HepG2 (cell line): Measurements from ENCODE around the gene RAB3D. TPM values are rescaled to one million over a fixed set of nuclear protein-coding genes. Genes with fewer than 3 reads are reported as not detected.

Experiments
- ATAC-seq: fragments of 200-7000 bp; cut with Tn5 transposase; 3 replicates; pipeline ENCODE4 v1.9.1; 2020; ENCODE audit warnings: mild to moderate bottlenecking, moderate library complexity
- BruUV-seq: library from RNA; stranded (reverse); fragments of 400-500 nt; replicated peaks from 2 replicates; lab custom pipeline; 2021; lab: Mats Ljungman, UMichigan
- CTCF ChIA-PET: fragments of 300-600 bp; formaldehyde crosslinking; extraction: SDS; loops from one replicate; lab custom pipeline; 2021; ENCODE audit warnings: low total read pairs, inconsistent platforms, low intra/inter-chr PET ratio; lab: Yijun Ruan, JAX
- POLR2A ChIA-PET: fragments of 350-600 bp; sonication (Branson Sonifier 250); formaldehyde crosslinking; loops from one replicate; lab custom pipeline; 2020; ENCODE audit warnings: antibody characterized with exemption, inconsistent platforms; lab: Yijun Ruan, JAX
- DNase-seq: peaks from one replicate; pipeline ENCODE4 v3.0.0-alpha.2; 2015; ENCODE audit warnings: low spot score
- FAIRE-seq: peaks from 3 replicates; lab custom pipeline; 2011; peaks lifted over from hg19 to GRCh38; lab: Jason Lieb, UNC
- H2AFZ ChIP-seq: one replicate; pipeline ENCODE4 v1.6.1; 2011; ENCODE audit warnings: low read length, inconsistent platforms
- H3K27ac ChIP-seq: fragments of 300-600 bp; 3 replicates; pipeline ENCODE4 v1.8.0; 2011; ENCODE audit warnings: mixed run types, mild to moderate bottlenecking, mixed read lengths, low read length, inconsistent platforms; ENCODE audit not compliant: insufficient read depth; ENCODE audit errors: extremely low read length
- H3K27me3 ChIP-seq, 2 experiments: fragments of 200-600 bp in 1 of 2; 2 replicates in 1 of 2; 3 replicates in 1 of 2; pipeline versions ENCODE4 v1.6.0 to v1.8.0; 2011; ENCODE audit warnings: low read length in 2 of 2, mild to moderate bottlenecking in 2 of 2, moderate library complexity in 2 of 2, inconsistent platforms in 1 of 2; ENCODE audit not compliant: insufficient read depth in 2 of 2, control insufficient read depth in 1 of 2
- H3K36me3 ChIP-seq, 2 experiments: fragments of 200-600 bp in 1 of 2; replicated peaks in 1 of 2; 2 replicates in 1 of 2; 3 replicates in 1 of 2; pipeline versions ENCODE4 v1.5.1 to v1.8.0; 2011; ENCODE audit warnings: low read length in 2 of 2, inconsistent platforms in 1 of 2; ENCODE audit not compliant: insufficient read depth in 2 of 2, control insufficient read depth in 1 of 2
- H3K4me1 ChIP-seq: 2 replicates; pipeline ENCODE4 v1.5.1; 2012; ENCODE audit warnings: low read length, inconsistent platforms; ENCODE audit not compliant: insufficient read depth
- H3K4me2 ChIP-seq: 2 replicates; pipeline ENCODE4 v1.6.0; 2011; ENCODE audit warnings: low read depth, low read length, inconsistent platforms
- H3K4me3 ChIP-seq, 3 experiments: fragments of 200-600 bp in 1 of 3; sonication (generic), shearing (Covaris generic) in 1 of 3; replicated peaks in 1 of 3; 2 replicates each; pipeline ENCODE4 v1.5.1; 2011 to 2016; ENCODE audit warnings: low read length in 3 of 3, inconsistent platforms in 2 of 3, low read depth in 2 of 3, mild to moderate bottlenecking in 2 of 3, control low read depth in 1 of 3, mixed read lengths in 1 of 3; ENCODE audit not compliant: insufficient read depth in 1 of 3
- H3K79me2 ChIP-seq: one replicate; pipeline ENCODE4 v1.6.1; 2011; ENCODE audit warnings: low read length, inconsistent platforms; ENCODE audit not compliant: insufficient read depth
- H3K9ac ChIP-seq: 2 replicates; pipeline ENCODE4 v1.6.0; 2011; ENCODE audit warnings: mild to moderate bottlenecking, low read depth, low read length, inconsistent platforms; ENCODE audit not compliant: insufficient read depth
- H3K9me3 ChIP-seq: 2 replicates; pipeline ENCODE4 v1.5.1; 2012; ENCODE audit warnings: mild to moderate bottlenecking, low read length
- H4K20me1 ChIP-seq: 2 replicates; pipeline ENCODE4 v1.6.0; 2011; ENCODE audit warnings: inconsistent platforms, mild to moderate bottlenecking, low read length, moderate library complexity; ENCODE audit not compliant: insufficient read depth
- FIP1L1 ChIP-seq: fragments of 200-400 bp; formaldehyde crosslinking; IDR thresholded peaks from 2 replicates; pipeline ENCODE4 v1.6.1; 2018; ENCODE audit warnings: low read depth, mild to moderate bottlenecking, low read length, moderate library complexity, borderline replicate concordance; ENCODE audit not compliant: insufficient read depth
- GMEB1 ChIP-seq: sonication (generic); formaldehyde crosslinking; IDR thresholded peaks from 2 replicates; pipeline ENCODE4 v1.5.1; 2020; ENCODE audit warnings: missing genetic modification reagents, mild to moderate bottlenecking, borderline replicate concordance
- IKZF4 ChIP-seq: sonication (generic); formaldehyde crosslinking; IDR thresholded peaks from 2 replicates; pipeline ENCODE4 v1.5.1; 2020; ENCODE audit warnings: borderline replicate concordance, mild to moderate bottlenecking, low read depth, missing genetic modification reagents; ENCODE audit errors: not compliant biosample characterization
- KLF15 ChIP-seq: sonication (generic); formaldehyde crosslinking; IDR thresholded peaks from 2 replicates; pipeline ENCODE4 v1.8.1; 2023; ENCODE audit warnings: borderline replicate concordance, mild to moderate bottlenecking, inconsistent platforms, missing genetic modification reagents, mixed read lengths
- MNT ChIP-seq: fragments of 450-650 bp; IDR thresholded peaks from 2 replicates; pipeline ENCODE4 v1.6.1; 2016
- MTERF4 ChIP-seq: sonication (generic); formaldehyde crosslinking; IDR thresholded peaks from 2 replicates; pipeline ENCODE4 v1.8.0; 2023; ENCODE audit warnings: mild to moderate bottlenecking, missing genetic modification reagents
- PHB2 ChIP-seq: fragments of 450-650 bp; IDR thresholded peaks from 2 replicates; pipeline ENCODE4 v1.6.1; 2018; ENCODE audit not compliant: partially characterized antibody
- SIX1 ChIP-seq: sonication (generic); formaldehyde crosslinking; IDR thresholded peaks from 2 replicates; pipeline ENCODE4 v1.4.0; 2020; ENCODE audit warnings: missing genetic modification reagents, borderline replicate concordance
- SP2 ChIP-seq: sonication (generic); formaldehyde crosslinking; IDR thresholded peaks from 2 replicates; pipeline ENCODE4 v1.5.1; 2020; ENCODE audit warnings: mild to moderate bottlenecking, missing genetic modification reagents
- SYNCRIP ChIP-seq: fragments of 200-400 bp; formaldehyde crosslinking; IDR thresholded peaks from 2 replicates; pipeline ENCODE4 v1.6.1; 2018; ENCODE audit warnings: mild to moderate bottlenecking, low read depth, low read length; ENCODE audit not compliant: insufficient read depth
- TBX3 ChIP-seq: fragments of 450-650 bp; IDR thresholded peaks from 2 replicates; pipeline ENCODE4 v1.6.1; 2017; ENCODE audit warnings: antibody characterized with exemption, mild to moderate bottlenecking, inconsistent platforms, borderline replicate concordance
- TRIM24 ChIP-seq: sonication (generic); formaldehyde crosslinking; IDR thresholded peaks from 2 replicates; pipeline ENCODE4 v1.8.0; 2022; ENCODE audit warnings: mild to moderate bottlenecking, missing genetic modification reagents
- ZNF530 ChIP-seq: sonication (generic); formaldehyde crosslinking; IDR thresholded peaks from 2 replicates; pipeline ENCODE4 v1.5.0; 2020; ENCODE audit warnings: low read depth, mild to moderate bottlenecking, missing genetic modification reagents
- ZNF552 ChIP-seq: sonication (generic); formaldehyde crosslinking; IDR thresholded peaks from 2 replicates; pipeline ENCODE4 v1.9.0; 2022; ENCODE audit warnings: missing genetic modification reagents, mild to moderate bottlenecking, borderline replicate concordance
- ZNF556 ChIP-seq: sonication (generic); formaldehyde crosslinking; IDR thresholded peaks from 2 replicates; pipeline ENCODE4 v1.4.0; 2020; ENCODE audit warnings: mild to moderate bottlenecking, missing genetic modification reagents, borderline replicate concordance
- ZNF747 ChIP-seq: sonication (generic); formaldehyde crosslinking; IDR thresholded peaks from 2 replicates; pipeline ENCODE4 v1.8.1; 2023; ENCODE audit warnings: missing genetic modification reagents, mild to moderate bottlenecking, borderline replicate concordance
- ZSCAN21 ChIP-seq: sonication (generic); formaldehyde crosslinking; IDR thresholded peaks from 2 replicates; pipeline ENCODE4 v1.8.0; 2022; ENCODE audit warnings: mild to moderate bottlenecking, missing genetic modification reagents, moderate library complexity, borderline replicate concordance
- WGBS: methylation state at CpG from one replicate; pipeline ENCODE4 v1.1.6; 2017; ENCODE audit warnings: low lambda C conversion rate; 5-methylcytosine and 5-hydroxymethylcytosine counted together
- in situ Hi-C: cut with HindIII; loops from 2 replicates; pipeline ENCODE4 v1.10.0; 2017; ENCODE audit warnings: low pct_unique_long_range_greater_than_20kb; ENCODE audit not compliant: extremely low pct_ligation_motif_present
- intact Hi-C: fragments of 100-400 bp; cut with micrococcal nuclease; formaldehyde crosslinking; loops from one replicate; pipeline ENCODE4 v1.10.0; 2022; ENCODE audit not compliant: unreplicated experiment
- polyA plus RNA-seq, 8 experiments: library from polyadenylated mRNA; depleted of rRNA in 3 of 8; stranded (reverse) in 7 of 8; unstranded in 1 of 8; fragments of >200 nt; fragmentation: Illumina TruSeq in 4 of 8; extraction: Trizol in 4 of 8; gene quantifications; 2 replicates each; pipeline versions ENCODE4 v1.2.1 to v1.2.3, GENCODE V29; 2011 to 2016; ENCODE audit warnings: low read depth in 4 of 8, missing spikeins in 1 of 8, mixed read lengths in 1 of 8; ENCODE audit not compliant: insufficient read depth in 1 of 8
- total RNA-seq, 5 experiments: library from RNA; depleted of rRNA; stranded (reverse); fragments of >200 nt; fragmentation: Illumina TruSeq; extraction: Trizol; gene quantifications; 2 replicates each; pipeline ENCODE4 v1.2.3, GENCODE V29; 2016; ENCODE audit warnings: low read depth in 1 of 5

Gene RAB3D
- total and polyA plus RNA-seq, 2 of the 13 experiments (the other 11 are each of a cell fraction or from before 2014, with no cell fraction given) = 2.0 to 16.1 TPM

GRCh38 chr19:11322269-11323024 lies 17.0 kb downstream of the RAB3D start:
- BruUV-seq = TSS peak; percentile 61
- Histone ChIP-seq H3K4me3 (no peak overlapping the region), H3K27me3 (peaks cover 0 to 2% of the 10 kb centered on the region in 2 experiments; a peak in 1 of 5 replicates), H3K79me2 (no peaks in the 10 kb centered on the region), H3K9ac (no peak overlapping the region), H2AFZ (no peak overlapping the region), H3K27ac (no peak overlapping the region), H4K20me1 (no peaks in the 10 kb centered on the region), H3K36me3 (no peaks in the 10 kb centered on the region), H3K4me2 (no peak overlapping the region), H3K9me3 (no peaks in the 10 kb centered on the region), H3K4me1 (peaks cover 38% of the 10 kb centered on the region)
- no peak for TF ChIP-seq TBX3
- no peak for TF ChIP-seq ZNF556 (CRISPR knock-in tag)
- TF ChIP-seq ZNF552 (CRISPR knock-in tag) = no peak
- TF ChIP-seq ZNF747 = no peak
- TF ChIP-seq FIP1L1 = no peak
- TF ChIP-seq MNT = no peak
- no peak for TF ChIP-seq IKZF4 (CRISPR knock-in tag)
- no peak for TF ChIP-seq SIX1 (CRISPR knock-in tag)
- TF ChIP-seq GMEB1 (CRISPR knock-in tag) = no peak
- TF ChIP-seq SYNCRIP = no peak
- no peak for TF ChIP-seq KLF15 (CRISPR knock-in tag)
- TF ChIP-seq ZSCAN21 (CRISPR knock-in tag) = no peak
- TF ChIP-seq ZNF530 (CRISPR knock-in tag) = no peak
- no peak for TF ChIP-seq SP2 (CRISPR knock-in tag)
- TF ChIP-seq TRIM24 (CRISPR knock-in tag) = no peak
- TF ChIP-seq MTERF4 (CRISPR knock-in tag) = no peak
- TF ChIP-seq PHB2 = no peak
- in situ Hi-C loops = no loop called here
- ChIA-PET CTCF (no interaction called here), POLR2A (interaction anchor here (0.9 to 1.7 kb wide), 3 partner anchors 18 to 59 kb away, joined by 3 to 6 read pairs (median 4); partner anchors contain the start of genes CCDC159 and TMEM205)
- FAIRE-seq (no peak), ATAC-seq (no peak), DNase-seq (no peak)
- WGBS = 30% methylated on average over 7 of the region's 7 CpGs
- intact Hi-C loops = no loop called here
